CD4-positive, alpha-beta T cell treated with Interleukin-10 for 1 hour (primary cell): Measurements from ENCODE around the gene DLX1.
"Not testable (repeated sequence)": the region's sequence is repeated elsewhere in the genome, so short reads cannot be mapped to it uniquely, and the experiment has no call there.

Experiments used
- DNase-seq: peaks from one replicate; pipeline ENCODE4 v3.0.0-alpha.2; 2020

Gene DLX1

DNA sequence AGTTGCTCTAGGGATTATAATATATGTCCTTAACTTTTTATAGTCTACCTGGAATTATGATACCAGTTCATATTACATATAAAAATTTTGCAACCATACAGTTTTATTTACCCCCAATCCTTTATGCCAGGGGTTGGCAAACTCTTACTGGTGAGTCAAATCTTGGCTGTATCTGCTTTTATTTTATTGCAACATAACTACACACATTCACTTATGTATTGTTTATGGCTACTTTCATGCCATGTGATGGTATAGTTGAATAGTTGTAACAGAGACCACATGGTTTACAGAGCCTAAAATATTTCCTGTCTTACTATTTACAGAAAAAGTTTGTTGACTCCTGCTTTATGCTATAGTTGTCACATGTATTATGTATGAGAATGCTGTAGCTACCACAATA, 43.2 kb downstream of the DLX1 start:
- no peak for DNase-seq

DNA sequence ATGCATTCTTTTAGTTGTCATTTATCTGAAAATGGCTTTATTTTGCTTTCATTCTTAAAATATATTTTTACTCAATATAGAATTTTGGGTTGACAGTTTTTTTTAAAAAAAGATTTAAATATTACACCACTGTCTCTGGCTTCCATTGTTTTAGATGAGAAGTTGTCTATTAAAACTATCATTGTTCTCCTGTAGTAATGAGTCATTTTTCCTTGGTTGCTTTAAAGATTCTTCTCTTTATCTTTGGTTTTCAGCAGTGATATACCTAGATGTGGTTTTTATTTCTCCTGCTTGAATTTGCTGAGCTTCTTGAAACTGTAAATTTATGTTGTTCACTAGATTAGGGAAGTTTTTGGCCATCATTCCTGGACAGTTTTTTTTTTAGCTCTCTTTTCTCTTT, 44.1 kb downstream of the DLX1 start:
- no peak for DNase-seq

DNA sequence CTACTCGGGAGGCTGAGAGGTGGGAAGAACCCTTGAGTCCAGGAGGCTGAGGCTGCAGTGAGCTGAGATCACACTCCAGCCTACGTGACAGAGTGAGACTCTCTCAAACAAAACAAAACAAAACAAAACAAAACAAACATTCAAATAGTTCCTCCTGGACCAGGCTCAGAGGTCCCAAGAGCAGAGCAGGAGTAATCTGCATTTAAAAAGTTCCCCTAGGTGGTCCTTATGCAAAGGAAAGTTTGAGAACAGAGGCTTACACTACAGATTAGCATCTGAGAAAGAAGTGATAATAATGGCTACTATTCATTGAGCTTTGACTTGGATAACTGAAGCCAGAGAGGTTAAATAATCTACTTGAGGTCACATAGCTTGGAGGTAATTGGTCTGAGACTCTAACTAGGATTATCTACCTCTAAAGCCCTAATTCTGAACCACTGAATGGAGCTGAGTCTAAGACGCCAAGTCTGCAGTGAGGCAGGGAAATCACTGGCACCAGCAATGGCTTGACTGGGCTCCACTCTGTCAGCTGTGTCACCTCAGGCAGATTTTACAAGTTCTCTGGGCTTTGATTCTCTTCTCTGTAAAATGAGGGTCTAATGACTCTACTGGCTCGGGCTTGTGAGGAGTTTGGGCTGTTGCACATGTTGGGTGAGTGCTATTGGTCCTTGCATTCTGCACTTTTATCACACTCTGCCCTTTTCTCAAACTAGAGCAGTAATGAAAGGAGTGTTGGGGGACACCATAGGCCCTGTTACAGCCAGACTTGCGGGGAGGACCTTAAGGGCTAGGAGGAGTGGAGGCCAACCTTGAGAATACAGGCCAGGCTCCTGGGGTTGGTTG, 46.6 kb downstream of the DLX1 start:
- DNase-seq = no peak

DNA sequence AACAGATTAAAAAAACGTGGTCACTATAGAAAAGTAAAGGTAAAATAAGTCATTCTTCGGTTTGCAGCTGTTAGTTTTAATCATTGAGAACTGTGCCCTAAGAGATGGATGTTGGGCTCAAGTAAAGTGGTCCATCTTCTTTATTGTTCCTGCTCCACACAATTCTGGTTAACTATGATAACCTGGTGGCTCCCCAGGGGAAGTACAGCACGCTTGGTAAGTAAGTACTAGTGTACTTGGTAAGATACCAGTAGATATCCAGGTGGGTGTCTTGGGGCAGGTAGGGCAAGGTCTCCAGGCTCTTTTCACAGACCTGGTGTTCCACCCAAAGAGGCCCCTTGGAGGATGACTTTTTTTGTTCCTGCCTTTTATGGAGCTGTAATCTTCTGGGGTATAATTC, 49.0 kb downstream of the DLX1 start:
- DNase-seq = no peak

DNA sequence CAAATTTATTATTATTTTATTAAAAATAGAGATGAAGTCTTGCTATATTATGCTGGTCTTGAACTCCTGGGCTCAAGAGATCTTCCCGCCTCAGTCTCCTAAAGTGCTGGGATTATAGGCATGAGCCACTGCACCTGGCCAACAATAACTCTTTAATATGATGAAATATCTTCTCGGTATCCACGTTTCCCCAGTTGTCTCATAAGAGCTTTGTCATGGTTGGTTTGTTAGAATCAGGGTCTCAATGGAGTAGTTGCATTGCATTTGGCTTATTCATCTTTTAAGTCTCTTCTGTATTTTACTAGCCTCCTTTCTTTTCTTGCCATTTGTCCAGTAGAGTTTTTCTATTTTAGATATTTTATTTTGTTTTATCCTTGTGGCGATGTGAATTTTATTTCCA, 50.1 kb downstream of the DLX1 start:
- no peak for DNase-seq

DNA sequence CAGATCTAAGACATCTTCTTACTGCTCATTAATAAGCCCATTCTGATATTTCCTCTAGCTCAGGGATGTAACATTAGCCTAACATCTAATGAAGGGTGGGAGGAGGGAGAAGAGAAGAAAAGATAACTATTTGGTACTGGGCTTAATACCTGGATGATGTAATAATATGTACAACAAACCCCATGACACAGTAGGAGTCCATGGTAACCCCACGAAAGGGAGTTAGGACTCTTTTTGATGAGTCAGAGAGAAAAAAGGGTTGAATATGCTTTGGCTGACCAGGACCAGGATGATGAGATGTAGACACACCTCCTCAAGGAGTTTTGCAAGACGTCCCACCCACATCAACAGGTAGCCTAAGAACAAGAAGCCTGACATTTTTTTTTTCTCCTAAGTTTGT, 51.8 kb downstream of the DLX1 start:
- DNase-seq = no peak

DNA sequence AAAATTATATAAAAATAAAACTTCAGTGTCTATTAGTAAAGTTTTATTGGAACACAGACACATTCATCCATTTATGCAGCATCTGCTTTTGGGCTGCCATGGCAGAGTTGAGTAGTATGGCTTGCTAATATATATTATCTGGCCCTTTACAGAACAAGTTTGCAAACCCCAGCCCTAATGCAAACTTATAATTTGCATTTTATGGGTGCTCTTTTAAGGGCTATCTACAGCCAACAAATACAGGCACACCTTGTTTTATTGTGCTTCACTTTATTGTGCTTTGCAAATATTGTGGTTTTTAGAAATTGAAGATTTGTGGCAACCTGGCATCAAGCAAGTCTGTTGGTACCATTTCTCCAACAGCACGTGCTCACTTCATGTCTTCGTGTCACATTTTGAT, 52.6 kb downstream of the DLX1 start:
- no peak for DNase-seq

DNA sequence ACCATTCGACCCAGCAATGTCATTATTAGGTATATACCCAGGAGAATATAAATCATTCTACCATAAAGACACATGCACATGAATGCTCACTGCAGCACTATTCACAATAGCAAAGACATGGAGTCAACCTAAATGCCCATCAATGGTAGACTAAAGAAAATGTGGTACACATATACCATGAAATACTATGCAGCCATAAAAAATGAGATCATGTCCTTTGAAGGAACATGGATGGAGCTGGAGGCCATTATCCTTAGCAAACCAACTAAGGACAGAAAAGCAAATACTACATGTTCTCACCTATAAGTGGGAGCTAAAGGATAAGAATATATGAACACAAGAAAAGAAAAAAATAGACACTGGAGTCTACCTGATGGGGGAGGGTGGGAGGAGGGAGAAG, 53.4 kb downstream of the DLX1 start:
- DNase-seq = not testable (repeated sequence)
